Measurements from ENCODE around the gene ZMYND8.

DNA sequence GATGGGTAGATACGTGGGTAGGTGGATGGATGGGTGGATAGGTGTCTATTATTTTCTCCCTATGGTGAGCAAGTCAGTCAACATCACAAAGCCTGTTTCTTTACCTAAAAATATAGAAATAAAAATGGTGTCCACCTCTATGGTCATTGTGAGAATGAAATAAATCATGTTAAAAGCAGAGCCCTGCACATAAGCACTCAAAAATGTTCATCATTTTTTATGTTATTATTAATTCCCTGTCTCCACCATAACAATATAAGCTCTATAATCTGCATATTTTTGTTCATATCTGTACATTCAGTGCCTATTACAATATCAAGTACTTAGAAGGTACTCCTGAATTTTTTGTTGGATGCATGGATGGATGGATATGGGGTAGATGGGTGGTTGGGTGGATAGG lies 177.6 kb downstream of the ZMYND8 start:
- no peak for TF ChIP-seq ZNF654 (tag by site-specific recombination; IDR thresholded peaks at IDR 0.05; ENCODE audit: low read depth)
- TF ChIP-seq, protein P1, sequence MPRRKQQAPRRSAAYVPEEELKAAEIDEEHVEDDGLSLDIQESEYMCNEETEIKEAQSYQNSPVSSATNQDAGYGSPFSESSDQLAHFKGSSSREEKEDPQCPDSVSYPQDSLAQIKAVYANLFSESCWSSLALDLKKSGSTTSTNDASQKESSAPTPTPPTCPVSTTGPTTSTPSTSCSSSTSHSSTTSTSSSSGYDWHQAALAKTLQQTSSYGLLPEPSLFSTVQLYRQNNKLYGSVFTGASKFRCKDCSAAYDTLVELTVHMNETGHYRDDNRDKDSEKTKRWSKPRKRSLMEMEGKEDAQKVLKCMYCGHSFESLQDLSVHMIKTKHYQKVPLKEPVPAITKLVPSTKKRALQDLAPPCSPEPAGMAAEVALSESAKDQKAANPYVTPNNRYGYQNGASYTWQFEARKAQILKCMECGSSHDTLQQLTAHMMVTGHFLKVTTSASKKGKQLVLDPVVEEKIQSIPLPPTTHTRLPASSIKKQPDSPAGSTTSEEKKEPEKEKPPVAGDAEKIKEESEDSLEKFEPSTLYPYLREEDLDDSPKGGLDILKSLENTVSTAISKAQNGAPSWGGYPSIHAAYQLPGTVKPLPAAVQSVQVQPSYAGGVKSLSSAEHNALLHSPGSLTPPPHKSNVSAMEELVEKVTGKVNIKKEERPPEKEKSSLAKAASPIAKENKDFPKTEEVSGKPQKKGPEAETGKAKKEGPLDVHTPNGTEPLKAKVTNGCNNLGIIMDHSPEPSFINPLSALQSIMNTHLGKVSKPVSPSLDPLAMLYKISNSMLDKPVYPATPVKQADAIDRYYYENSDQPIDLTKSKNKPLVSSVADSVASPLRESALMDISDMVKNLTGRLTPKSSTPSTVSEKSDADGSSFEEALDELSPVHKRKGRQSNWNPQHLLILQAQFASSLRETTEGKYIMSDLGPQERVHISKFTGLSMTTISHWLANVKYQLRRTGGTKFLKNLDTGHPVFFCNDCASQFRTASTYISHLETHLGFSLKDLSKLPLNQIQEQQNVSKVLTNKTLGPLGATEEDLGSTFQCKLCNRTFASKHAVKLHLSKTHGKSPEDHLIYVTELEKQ (tag by site-specific recombination; IDR thresholded peaks at IDR 0.05; ENCODE audit: borderline replicate concordance) = no peak
- TF ChIP-seq CTCF (tag by site-specific recombination; IDR thresholded peaks at IDR 0.05) = no peak
- TF ChIP-seq ZNF398 (tag by site-specific recombination; IDR thresholded peaks at IDR 0.05) = no peak

Data from HEK293 (cell line).